GM12878 (cell line): ENCODE data around the gene KIDINS220. TPM values are rescaled to one million over a fixed set of nuclear protein-coding genes. Genes with fewer than 3 reads are reported as not detected.

Experiments used
- ATAC-seq: fragments of 200-7000 bp; cut with Tn5 transposase; 3 replicates; pipeline ENCODE4 v1.9.1; 2020; ENCODE audit warnings: mild to moderate bottlenecking, moderate library complexity
- BruUV-seq: library from RNA; stranded (reverse); fragments of 400-500 nt; replicated peaks from 2 replicates; lab custom pipeline; 2021; lab: Mats Ljungman, UMichigan
- CTCF ChIA-PET: fragments of 300-600 bp; sonication (Branson Sonifier 250); formaldehyde crosslinking; extraction: SDS; loops from one replicate; lab custom pipeline; 2021; ENCODE audit warnings: inconsistent platforms; lab: Yijun Ruan, JAX
- POLR2A ChIA-PET: fragments of 350-600 bp; formaldehyde crosslinking; extraction: SDS; loops from one replicate; lab custom pipeline; 2021; ENCODE audit warnings: inconsistent platforms; lab: Charles Lee
- RAD21 ChIA-PET: fragments of 300-600 bp; sonication (Branson Sonifier 250); formaldehyde crosslinking; loops from one replicate; lab custom pipeline; 2023; ENCODE audit warnings: antibody characterized with exemption; ENCODE audit not compliant: unreplicated experiment; lab: Charles Lee
- SMC1A ChIA-PET: fragments of 300-600 bp; sonication (Branson Sonifier 250); formaldehyde crosslinking; loops from one replicate; lab custom pipeline; 2023; ENCODE audit not compliant: unreplicated experiment, uncharacterized antibody; lab: Charles Lee
- DNase-seq: peaks from one replicate; pipeline ENCODE4 v3.0.0-alpha.2; 2011; ENCODE audit warnings: low read depth, low spot score
- FAIRE-seq: peaks from 3 replicates; lab custom pipeline; 2011; peaks lifted over from hg19 to GRCh38; lab: Jason Lieb, UNC
- H2AFZ ChIP-seq: 2 replicates; pipeline ENCODE4 v1.6.0; 2011; ENCODE audit warnings: low read depth, low read length, control low read depth; ENCODE audit not compliant: control insufficient read depth
- H3K27ac ChIP-seq: 2 replicates; pipeline ENCODE4 v1.5.1; 2011; ENCODE audit warnings: control low read depth; ENCODE audit not compliant: control insufficient read depth, insufficient read depth
- H3K27me3 ChIP-seq, 2 experiments: replicated peaks in 1 of 2; 2 replicates each; pipeline versions ENCODE4 v1.6.0 to v1.6.1; 2011; ENCODE audit warnings: low read length in 1 of 2; ENCODE audit not compliant: control insufficient read depth in 2 of 2, insufficient read depth in 2 of 2
- H3K36me3 ChIP-seq, 2 experiments: 2 replicates each; pipeline ENCODE4 v1.5.1; 2011; ENCODE audit warnings: low read length in 1 of 2; ENCODE audit not compliant: control insufficient read depth in 2 of 2, insufficient read depth in 2 of 2
- H3K4me1 ChIP-seq: 2 replicates; pipeline ENCODE4 v1.6.1; 2011; ENCODE audit warnings: mild to moderate bottlenecking, low read length, moderate library complexity, mixed read lengths; ENCODE audit not compliant: control insufficient read depth, insufficient read depth
- H3K4me2 ChIP-seq: 2 replicates; pipeline ENCODE4 v1.6.0; 2011; ENCODE audit warnings: control low read depth; ENCODE audit not compliant: control insufficient read depth, insufficient read depth
- H3K4me3 ChIP-seq: fragments of 200-600 bp; sonication (generic); 2 replicates; pipeline ENCODE4 v1.5.1; 2016
- H3K79me2 ChIP-seq: 2 replicates; pipeline ENCODE4 v1.6.0; 2011; ENCODE audit warnings: low read length; ENCODE audit not compliant: control insufficient read depth, insufficient read depth
- H3K9ac ChIP-seq: 2 replicates; pipeline ENCODE4 v1.8.0; 2011; ENCODE audit warnings: low read length, control low read depth, mixed read lengths; ENCODE audit not compliant: control insufficient read depth, insufficient read depth
- H3K9me3 ChIP-seq: replicated peaks from 3 replicates; pipeline ENCODE4 v1.5.1; 2011; ENCODE audit warnings: mild to moderate bottlenecking, low read length; ENCODE audit not compliant: control insufficient read depth, insufficient read depth
- H4K20me1 ChIP-seq: 2 replicates; pipeline ENCODE4 v1.6.0; 2011; ENCODE audit not compliant: control insufficient read depth, insufficient read depth
- CHD4 ChIP-seq: fragments of 200-600 bp; sonication (generic); IDR thresholded peaks from 2 replicates; pipeline ENCODE4 v1.6.1; 2016; ENCODE audit warnings: mild to moderate bottlenecking
- EP300 ChIP-seq, 2 experiments: fragments of 150-350 bp in 1 of 2; IDR thresholded peaks; 2 replicates each; pipeline ENCODE4 v1.6.1; 2011 to 2012; ENCODE audit warnings: low read depth in 2 of 2, low read length in 2 of 2, borderline replicate concordance in 1 of 2, improper control_type of control experiment in 1 of 2, inconsistent platforms in 1 of 2; ENCODE audit not compliant: control insufficient read depth in 1 of 2
- HDGF ChIP-seq: fragments of 450-650 bp; IDR thresholded peaks from 2 replicates; pipeline ENCODE4 v1.6.1; 2016; ENCODE audit warnings: antibody characterized with exemption
- MEF2B ChIP-seq: fragments of 450-650 bp; IDR thresholded peaks from 2 replicates; pipeline ENCODE4 v1.6.1; 2018; ENCODE audit warnings: mild to moderate bottlenecking, moderate library complexity; ENCODE audit not compliant: partially characterized antibody, poor library complexity, severe bottlenecking
- RELA ChIP-seq: fragments of 450-650 bp; IDR thresholded peaks from 2 replicates; pipeline ENCODE4 v1.8.0; 2014; ENCODE audit warnings: borderline replicate concordance; ENCODE audit not compliant: partially characterized antibody
- SREBF2 ChIP-seq: IDR thresholded peaks from 2 replicates; pipeline ENCODE4 v1.6.1; 2012; ENCODE audit warnings: mild to moderate bottlenecking, low read length
- TBL1XR1 ChIP-seq: IDR thresholded peaks from 2 replicates; pipeline ENCODE4 v1.6.1; 2012; ENCODE audit warnings: low read depth, low read length, improper control_type of control experiment
- ZNF207 ChIP-seq: fragments of 450-650 bp; IDR thresholded peaks from 2 replicates; pipeline ENCODE4 v1.6.1; 2014; ENCODE audit warnings: antibody characterized with exemption, mild to moderate bottlenecking, borderline replicate concordance
- WGBS: methylation state at CpG from one replicate; pipeline ENCODE4 v1.1.6; 2016; ENCODE audit warnings: low lambda C conversion rate; ENCODE audit not compliant: insufficient replicate concordance, insufficient coverage; ENCODE audit errors: missing lambda C conversion rate; 5-methylcytosine and 5-hydroxymethylcytosine counted together
- in situ Hi-C: fragments of 300-500 bp; cut with MboI; formaldehyde crosslinking; loops from 9 replicates; pipeline ENCODE4 v1.14.3; 2018; ENCODE audit warnings: mixed read lengths
- intact Hi-C: fragments of 100-400 bp; cut with micrococcal nuclease; formaldehyde crosslinking; loops from one replicate; pipeline ENCODE4 v1.14.2; 2022; ENCODE audit not compliant: unreplicated experiment
- polyA plus RNA-seq, 11 experiments: library from polyadenylated mRNA; depleted of rRNA in 4 of 11; unstranded in 6 of 11; stranded (reverse) in 5 of 11; fragments of >200 nt; fragmentation: Nextera tagmentation in 4 of 11; fragmentation: Illumina TruSeq in 1 of 11; extraction: Ambion mirVana in 4 of 11; extraction: Trizol in 1 of 11; gene quantifications; 1 replicate in 1 of 11; 2 replicates in 10 of 11; pipeline versions ENCODE4 v1.2.1 to v1.2.3, GENCODE V29; 2011 to 2016; ENCODE audit warnings: inconsistent platforms in 2 of 11, missing spikeins in 2 of 11, low read depth in 1 of 11
- total RNA-seq, 4 experiments: library from RNA; depleted of rRNA in 3 of 4; stranded (reverse); fragments of >200 nt in 3 of 4; fragmentation: Illumina TruSeq in 1 of 4; extraction: Trizol in 1 of 4; gene quantifications; 2 replicates each; pipeline versions ENCODE4 v1.2.1 to v1.2.3, GENCODE V29; 2013 to 2021
- TF ChIP-seq, protein P1 (sequence below): fragments of 450-650 bp; IDR thresholded peaks from 2 replicates; pipeline ENCODE4 v1.6.1; 2018; ENCODE audit warnings: borderline replicate concordance, mild to moderate bottlenecking; ENCODE audit not compliant: partially characterized antibody
- TF ChIP-seq, protein P2 (sequence below): fragments of 450-650 bp; IDR thresholded peaks from 2 replicates; pipeline ENCODE4 v1.6.1; 2018; ENCODE audit warnings: mild to moderate bottlenecking, low read depth, moderate library complexity; ENCODE audit not compliant: partially characterized antibody

The KIDINS220 gene
- total and polyA plus RNA-seq, 10 of the 15 experiments (the other 5 are each of a cell fraction or from before 2014, with no cell fraction given), result 6.0 to 31.2 (median 16.0) TPM

DNA sequence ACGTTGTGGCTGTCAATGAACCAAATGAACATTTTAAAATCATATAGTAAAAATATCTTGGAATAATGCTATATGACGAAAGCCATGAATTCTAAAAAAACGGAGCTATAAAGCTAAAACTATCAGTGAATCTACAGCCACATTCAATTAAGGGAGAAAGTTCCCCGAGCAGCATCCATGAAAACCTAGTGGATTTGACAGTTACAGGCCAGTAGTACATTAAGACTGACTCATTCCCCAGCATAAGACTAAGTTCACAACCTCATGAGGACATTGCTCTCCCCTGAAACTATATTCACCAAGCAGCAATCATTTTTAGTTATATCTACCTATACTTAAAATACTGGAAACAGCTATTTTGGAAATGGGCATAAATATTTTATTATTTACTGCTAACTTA is 36.6 kb downstream of the KIDINS220 start (continued):
- TF ChIP-seq, protein P1, sequence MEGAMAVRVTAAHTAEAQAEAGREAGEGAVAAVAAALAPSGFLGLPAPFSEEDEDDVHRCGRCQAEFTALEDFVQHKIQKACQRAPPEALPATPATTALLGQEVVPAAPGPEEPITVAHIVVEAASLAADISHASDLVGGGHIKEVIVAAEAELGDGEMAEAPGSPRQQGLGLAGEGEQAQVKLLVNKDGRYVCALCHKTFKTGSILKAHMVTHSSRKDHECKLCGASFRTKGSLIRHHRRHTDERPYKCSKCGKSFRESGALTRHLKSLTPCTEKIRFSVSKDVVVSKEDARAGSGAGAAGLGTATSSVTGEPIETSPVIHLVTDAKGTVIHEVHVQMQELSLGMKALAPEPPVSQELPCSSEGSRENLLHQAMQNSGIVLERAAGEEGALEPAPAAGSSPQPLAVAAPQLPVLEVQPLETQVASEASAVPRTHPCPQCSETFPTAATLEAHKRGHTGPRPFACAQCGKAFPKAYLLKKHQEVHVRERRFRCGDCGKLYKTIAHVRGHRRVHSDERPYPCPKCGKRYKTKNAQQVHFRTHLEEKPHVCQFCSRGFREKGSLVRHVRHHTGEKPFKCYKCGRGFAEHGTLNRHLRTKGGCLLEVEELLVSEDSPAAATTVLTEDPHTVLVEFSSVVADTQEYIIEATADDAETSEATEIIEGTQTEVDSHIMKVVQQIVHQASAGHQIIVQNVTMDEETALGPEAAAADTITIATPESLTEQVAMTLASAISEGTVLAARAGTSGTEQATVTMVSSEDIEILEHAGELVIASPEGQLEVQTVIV, result no peak
- no peak for TF ChIP-seq ZNF207

DNA sequence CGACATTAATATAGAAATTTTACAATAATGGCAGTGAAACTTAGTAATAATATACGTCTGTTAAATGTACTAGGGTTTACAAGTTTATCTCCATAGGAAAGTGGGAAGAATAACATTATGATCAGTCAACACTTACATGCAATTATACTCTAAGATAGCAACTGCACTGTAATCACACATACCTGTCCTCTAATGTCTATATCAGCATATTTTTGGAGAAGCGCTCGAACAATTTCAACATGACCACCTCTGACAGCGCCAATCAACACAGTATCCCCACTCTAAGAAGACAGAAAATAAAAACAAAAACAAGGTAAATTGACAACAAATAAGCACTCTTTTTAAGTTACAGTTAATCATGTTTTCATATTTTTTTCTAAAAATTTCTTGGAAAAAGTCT is 37.2 kb downstream of the KIDINS220 start:
- Histone ChIP-seq H3K9ac (no peak overlapping the region), H2AFZ (no peak overlapping the region), H3K4me3 (no peak overlapping the region), H3K4me1 (peaks cover 13% of the 10 kb centered on the region), H3K36me3 (peaks cover 5 to 11% of the 10 kb centered on the region in 2 experiments; a peak in 3 of 4 replicates), H3K4me2 (no peak overlapping the region), H3K9me3 (peaks cover 5% of the 10 kb centered on the region; the same call in 2 of the 3 replicates), H3K27me3 (no peaks in the 10 kb centered on the region), H3K79me2 (no peaks in the 10 kb centered on the region), H4K20me1 (no peaks in the 10 kb centered on the region; the same call in 1 of the 2 replicates), H3K27ac (no peak overlapping the region)
- no peak for ATAC-seq
- TF ChIP-seq SREBF2 (no peak), MEF2B (no peak), RELA (no peak), TBL1XR1 (no peak), EP300 (IDR thresholded peaks at IDR 0.05; ENCODE audit: borderline replicate concordance in 1 of 2, control insufficient read depth in 1 of 2, low read depth in 2 of 2, low read length in 2 of 2) (no peak), HDGF (no peak), CHD4 (no peak)
- TF ChIP-seq, protein P2, sequence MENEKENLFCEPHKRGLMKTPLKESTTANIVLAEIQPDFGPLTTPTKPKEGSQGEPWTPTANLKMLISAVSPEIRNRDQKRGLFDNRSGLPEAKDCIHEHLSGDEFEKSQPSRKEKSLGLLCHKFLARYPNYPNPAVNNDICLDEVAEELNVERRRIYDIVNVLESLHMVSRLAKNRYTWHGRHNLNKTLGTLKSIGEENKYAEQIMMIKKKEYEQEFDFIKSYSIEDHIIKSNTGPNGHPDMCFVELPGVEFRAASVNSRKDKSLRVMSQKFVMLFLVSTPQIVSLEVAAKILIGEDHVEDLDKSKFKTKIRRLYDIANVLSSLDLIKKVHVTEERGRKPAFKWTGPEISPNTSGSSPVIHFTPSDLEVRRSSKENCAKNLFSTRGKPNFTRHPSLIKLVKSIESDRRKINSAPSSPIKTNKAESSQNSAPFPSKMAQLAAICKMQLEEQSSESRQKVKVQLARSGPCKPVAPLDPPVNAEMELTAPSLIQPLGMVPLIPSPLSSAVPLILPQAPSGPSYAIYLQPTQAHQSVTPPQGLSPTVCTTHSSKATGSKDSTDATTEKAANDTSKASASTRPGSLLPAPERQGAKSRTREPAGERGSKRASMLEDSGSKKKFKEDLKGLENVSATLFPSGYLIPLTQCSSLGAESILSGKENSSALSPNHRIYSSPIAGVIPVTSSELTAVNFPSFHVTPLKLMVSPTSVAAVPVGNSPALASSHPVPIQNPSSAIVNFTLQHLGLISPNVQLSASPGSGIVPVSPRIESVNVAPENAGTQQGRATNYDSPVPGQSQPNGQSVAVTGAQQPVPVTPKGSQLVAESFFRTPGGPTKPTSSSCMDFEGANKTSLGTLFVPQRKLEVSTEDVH, result no peak
- no TSS peak for BruUV-seq
- ChIA-PET POLR2A (interaction anchor here (0.6 kb wide), 1 partner anchor 329 kb away, joined by 3 read pairs; no protein-coding TSS in a partner anchor), RAD21 (no interaction called here), SMC1A (interaction anchor here (0.6 kb wide), 1 partner anchor 507 kb away, joined by 4 read pairs; no protein-coding TSS in a partner anchor), CTCF (interaction anchor here (1.1 kb wide), 1 partner anchor 22 kb away, joined by 3 read pairs; no protein-coding TSS in a partner anchor)
- intact Hi-C loops, result no loop called here
- no peak for FAIRE-seq
- 98% methylated on average over 5 of the region's 5 CpGs for WGBS
- in situ Hi-C loops, result no loop called here
- DNase-seq, result no peak
